Measurements from ENCODE around the gene PDLIM7.

Gene PDLIM7

DNA sequence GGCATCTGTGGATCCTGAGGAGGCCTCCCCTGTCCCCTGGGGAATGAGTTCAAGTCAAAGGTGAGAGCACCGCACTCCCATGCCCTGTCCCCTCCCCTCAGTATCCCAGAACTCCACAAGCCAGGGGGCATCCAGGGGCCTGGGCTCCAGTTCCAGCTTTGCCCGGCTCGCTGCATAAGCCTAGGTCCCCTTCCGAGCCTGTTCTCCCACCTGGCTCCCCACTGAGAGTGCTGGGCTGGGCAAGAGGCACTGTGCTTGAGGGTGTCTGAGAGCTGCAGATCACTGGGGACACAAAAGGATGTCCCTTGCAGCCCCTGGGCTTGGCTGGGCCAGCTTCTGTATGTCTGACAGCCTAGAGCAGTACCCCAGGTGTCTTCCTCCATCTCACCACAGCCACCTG is 7.7 kb upstream of the PDLIM7 start:
- DNase-seq (ENCODE audit: low spot score) = no peak

- DNase-seq (ENCODE audit: low spot score) = no peak
Measured at GRCh38 chr5:177504086-177505056, 7.0 kb upstream of the PDLIM7 start.

GRCh38 chr5:177503351-177504085 is 6.1 kb upstream of the PDLIM7 start:
- DNase-seq (ENCODE audit: low spot score) = no peak

DNA sequence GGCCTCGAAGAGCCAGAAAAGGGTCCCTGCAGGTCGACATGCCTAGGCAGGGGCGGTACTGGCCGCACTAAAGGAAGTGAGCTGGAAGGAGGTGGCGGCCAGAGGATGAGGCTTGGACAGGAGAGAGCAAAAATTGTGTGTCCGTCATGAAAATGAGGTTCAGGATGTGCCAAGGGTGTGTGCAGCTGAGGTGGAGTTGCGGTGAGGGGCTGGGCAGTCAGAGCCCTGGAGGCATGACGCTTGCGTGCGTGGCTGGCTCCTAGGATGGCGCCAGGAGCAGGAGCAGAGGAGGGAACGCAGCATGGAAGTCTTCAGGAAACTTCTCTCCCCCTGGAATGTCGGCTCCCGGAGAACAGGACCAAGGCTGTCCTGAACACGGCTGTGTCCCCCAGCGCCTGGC is 5.5 kb upstream of the PDLIM7 start:
- DNase-seq (ENCODE audit: low spot score) = no peak

DNA sequence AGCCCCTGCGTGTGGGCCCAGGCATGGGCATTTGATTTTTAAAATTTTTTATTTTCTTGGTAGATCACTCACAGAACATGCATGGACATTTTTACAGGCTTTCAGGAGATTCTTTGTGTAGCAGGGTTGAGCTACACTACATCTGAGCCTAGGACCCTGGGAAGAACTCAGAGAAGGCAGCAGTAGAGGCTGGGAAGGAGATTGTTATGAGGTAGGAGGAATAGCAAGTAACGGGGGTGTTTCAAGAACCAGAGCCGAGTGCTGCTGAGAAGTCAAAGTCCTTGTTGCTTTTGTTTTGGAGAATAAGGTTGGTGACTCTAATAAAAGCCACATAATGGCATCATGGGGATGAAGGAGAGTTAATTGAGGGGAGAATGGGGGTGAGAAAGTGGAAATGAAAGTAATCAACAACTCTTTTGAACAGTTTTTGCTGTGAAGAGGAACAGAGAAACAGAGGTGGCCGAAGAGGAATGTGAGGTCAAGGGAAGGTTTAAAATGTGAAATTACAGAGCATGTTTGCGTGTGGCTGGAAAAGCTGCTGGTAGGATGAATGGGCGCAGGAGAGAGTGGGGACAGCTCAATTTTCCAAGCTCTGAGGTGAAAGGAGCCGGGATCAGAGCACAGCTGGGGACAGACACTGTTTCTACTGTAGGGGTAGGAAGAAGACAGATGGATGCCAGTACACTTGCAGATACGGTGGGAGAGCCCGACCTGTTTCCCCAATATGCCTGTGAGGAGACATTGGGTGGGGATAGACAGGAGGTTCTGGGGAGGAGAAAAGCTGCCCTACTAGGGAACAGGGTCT is 4.7 kb upstream of the PDLIM7 start:
- DNase-seq (ENCODE audit: low spot score) = no peak

- peak; percentile 90 for DNase-seq (ENCODE audit: low spot score)
Measured at GRCh38 chr5:177500685-177501522, 3.5 kb upstream of the PDLIM7 start.

DNA sequence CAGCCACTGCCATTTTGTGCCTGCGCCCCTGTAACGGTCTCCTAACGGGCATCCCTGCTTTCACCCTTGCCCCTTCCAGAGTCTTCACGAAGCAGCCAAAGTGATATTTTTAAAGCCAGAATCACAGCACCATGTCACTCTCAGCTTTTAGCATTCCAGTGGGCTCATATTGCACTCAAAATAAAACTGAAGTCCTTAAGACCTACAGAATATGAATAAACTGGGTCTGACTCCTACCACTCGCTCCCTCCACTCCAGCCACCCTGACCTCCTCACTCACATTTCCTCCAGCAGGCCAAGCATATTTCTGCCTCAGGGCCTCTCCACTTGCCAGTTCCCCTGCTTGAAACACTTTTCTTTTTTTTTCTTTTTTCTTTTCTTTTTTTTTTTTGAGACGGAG is 2.4 kb upstream of the PDLIM7 start:
- no peak for DNase-seq (ENCODE audit: low spot score)

DNA sequence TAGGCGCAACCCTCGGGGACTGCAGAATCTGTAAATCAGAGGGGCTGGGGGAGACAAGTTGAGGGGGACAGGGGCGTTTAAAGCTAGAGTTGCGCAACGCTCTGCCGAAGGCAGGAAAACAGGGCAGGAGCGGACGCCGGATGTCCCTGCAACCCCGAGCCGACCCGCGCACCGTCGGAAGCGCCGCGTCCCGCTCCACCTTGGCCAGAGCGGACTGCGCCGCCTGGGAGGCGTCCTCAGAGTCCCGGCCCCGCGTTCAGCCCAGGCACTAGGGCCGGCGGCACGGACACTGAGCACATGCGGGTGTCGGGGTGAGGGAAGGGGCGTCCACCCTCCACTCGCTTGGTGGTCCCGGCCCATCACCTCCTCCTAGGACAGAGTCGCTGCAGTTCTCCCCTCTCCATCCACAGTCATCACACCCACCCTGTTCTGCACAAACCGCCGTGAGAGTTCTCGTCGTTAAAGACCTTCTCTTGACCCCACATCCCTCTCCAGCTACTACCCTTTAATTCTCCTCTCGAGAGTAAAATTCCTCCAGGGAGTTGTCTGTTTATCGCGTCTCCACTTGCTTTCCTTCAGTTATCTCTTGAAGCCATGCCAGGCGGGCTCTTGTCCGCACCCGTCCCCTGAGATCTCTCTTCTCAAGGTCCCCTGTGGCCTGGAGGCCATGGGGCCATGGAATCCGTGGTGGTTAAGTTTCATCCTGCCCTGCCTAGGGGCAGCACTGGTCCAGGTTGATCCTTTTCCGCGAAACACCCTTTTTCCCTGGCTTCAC is 796 bp upstream of the PDLIM7 start:
- DNase-seq (ENCODE audit: low spot score) = no peak

DNA sequence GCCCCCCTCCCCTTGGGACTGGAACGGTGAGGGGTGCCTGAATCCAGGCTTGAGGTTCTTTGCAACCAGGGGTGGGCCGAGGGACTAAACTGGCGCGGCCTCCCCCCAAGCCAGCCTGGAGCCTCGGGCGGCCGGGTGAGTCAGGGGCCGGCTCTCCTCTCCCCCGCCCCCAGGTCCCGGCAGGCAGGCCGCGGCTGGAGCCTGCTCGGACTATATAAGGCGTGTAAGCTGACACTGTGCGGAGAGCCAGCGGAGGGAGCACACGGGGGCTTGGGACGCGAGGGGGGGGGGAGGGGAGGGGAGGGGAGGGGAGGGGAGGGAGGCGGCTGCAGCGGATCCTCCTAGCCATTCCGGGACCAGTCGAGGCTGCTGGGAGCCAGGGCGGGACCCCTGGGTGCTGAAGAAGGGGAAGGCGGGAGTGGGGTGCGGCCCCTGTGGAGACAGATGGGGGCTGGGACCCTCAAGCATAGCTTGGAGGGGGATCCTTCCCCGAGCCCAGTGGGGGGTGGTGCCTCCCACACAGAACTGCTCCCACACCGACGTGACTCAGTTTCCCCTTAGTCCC is 595 bp downstream of the PDLIM7 start:
- DNase-seq (ENCODE audit: low spot score) = peak; percentile 66

DNA sequence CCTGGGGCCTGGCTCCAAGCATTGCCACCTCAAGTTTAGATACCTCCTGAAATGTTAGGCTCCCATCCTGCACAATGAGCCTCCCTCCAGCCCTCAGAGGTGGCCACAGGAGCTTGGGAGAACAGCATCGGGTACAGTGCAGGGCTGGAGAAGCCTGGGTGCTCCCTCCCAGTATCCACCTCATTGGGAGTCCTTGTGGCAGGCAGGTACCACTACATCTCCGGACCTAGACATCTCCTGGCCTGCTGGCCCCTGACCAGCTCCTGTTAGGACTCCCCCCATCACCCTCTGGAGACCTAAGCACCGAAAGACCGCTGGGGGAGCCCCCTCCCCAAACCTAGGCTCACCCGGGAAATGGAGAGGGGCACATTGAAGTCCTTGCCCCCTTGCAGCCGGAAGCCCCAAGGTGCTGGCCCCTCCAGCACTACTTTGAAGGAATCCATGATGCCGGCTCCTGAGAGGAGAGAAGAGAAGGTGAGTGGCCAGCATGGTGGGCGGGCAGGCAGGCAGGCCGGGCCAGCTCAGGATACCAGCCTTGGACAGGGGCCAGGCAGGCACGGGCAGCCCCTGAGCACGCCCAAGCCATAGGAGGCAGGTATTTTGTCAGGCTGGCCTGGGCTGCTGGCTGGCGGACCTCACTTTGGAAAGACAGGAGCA is 1.2 kb downstream of the PDLIM7 start:
- DNase-seq (ENCODE audit: low spot score) = peak; percentile 45

GRCh38 chr5:177495243-177496060 is 2.0 kb downstream of the PDLIM7 start:
- peak; percentile 64 for DNase-seq (ENCODE audit: low spot score)

GRCh38 chr5:177494346-177495195 is 2.8 kb downstream of the PDLIM7 start:
- peak; percentile 34 for DNase-seq (ENCODE audit: low spot score)

DNA sequence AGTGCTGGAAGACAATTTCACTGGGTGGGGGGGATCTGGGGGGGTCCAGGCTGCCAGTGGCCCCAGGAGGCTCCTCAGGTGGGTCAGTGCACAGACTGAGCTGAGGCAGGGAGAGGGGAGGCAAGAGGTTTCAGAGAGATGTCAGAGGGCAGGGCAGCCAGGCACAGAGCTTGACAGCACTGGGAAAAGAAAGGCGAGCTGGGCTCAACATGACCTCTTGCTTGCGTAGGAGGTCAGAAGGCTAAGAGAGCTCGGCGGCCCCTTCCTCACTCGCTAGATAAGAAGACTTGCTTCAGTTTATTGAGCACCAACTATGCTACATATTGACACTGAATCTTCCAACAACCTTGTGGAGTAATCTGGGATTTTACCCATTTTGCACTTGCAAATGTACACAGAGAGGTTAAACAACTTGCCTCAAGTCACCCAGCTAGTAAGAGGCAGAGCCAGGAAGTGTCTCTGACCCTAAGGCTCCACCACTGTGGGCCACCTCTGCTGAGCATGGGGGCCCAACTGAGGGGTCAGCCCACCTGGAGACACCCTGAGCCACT is 3.5 kb downstream of the PDLIM7 start:
- no peak for DNase-seq (ENCODE audit: low spot score)

DNA sequence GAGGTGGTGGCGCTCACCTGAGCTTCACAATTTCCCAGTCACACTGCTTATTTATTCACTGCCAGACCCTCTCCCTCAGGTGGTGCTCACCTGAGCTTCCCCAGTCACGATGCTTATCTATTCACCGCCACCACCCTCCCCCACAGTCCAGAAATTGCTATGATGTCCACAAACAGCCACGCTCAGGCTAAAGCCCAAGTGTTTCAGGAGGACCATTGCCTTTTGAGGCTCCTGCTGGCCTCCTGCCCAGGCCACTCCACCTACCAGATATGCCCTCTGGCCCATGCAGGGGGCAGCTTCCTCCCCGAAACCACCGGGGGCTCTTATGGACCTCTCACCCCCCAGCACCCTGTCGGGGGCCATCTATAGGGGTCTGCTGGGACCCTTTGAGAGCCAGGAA is 4.6 kb downstream of the PDLIM7 start:
- no peak for DNase-seq (ENCODE audit: low spot score)

DNA sequence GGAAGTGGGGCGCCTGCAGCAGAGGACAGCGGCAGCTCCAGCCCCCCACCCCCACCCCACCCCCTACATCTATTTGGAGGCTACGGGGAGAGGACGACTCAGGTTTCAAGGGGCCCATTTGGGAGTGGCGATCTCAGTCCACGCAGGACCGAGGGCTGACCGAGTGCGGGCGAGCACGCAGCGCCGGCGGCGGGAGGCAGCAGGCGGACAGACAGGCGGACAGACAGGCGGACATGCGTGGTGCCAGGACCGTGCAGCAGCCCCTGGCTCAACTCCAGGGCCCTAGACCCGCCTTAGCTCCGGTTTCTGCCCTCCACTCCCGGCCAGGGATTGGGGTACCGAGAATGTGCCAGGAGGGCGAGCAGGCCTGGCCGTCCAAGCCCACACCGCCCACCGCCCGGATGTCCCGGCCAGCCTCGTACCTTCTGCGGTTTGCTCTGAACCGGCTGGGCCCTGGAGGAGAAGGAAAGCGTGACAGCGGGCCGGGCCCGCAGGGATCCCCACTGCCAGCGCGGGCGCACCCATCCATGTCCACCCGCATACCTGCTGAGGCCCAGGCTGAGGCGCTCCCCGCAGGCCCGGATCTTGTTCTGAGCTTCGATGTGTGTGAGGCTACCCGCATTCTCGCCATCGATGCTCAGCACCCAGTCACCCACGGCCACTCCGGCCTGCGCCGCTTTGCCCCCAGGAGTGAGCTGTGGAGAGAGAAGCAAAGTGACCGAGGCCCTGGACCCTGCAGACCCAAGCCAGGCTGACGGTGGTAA is 5.2 kb downstream of the PDLIM7 start:
- no peak for DNase-seq (ENCODE audit: low spot score)

DNA sequence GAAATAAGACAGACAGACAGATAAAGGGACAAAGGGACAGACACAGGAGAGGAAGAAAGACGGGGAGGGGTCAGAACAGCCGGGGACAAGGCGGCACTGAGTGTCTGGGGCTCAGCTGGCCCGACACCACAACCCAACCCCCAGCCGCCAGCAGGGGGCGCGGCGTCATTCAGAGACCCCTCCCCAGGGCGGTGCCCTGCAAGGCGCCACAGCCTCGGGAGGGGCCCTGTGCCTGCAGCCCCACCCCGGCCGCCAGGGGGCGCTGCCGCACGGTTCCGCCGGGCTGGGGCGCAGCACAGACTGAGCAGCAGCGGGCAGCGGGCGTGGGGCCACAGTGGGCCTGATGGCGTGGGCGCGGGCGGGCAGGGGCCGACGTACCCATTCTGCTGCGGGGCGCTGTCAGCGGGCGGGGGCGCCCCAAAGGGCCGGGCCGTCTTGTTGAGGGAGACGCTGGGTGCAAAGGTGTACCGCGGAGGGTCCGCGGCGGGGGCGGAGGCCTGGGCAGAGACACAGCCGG is 5.9 kb downstream of the PDLIM7 start:
- DNase-seq (ENCODE audit: low spot score) = peak; percentile 43

- DNase-seq (ENCODE audit: low spot score) = no peak
Measured at GRCh38 chr5:177490992-177491391, 6.4 kb downstream of the PDLIM7 start.
